GM19372 (cell line): ENCODE results near the gene MACF1.
"Not testable (repeated sequence)": the region's sequence is repeated elsewhere in the genome, so short reads cannot be mapped to it uniquely, and the experiment has no call there.

Source experiments
- ATAC-seq: cut with Tn5 transposase; IDR thresholded peaks from one replicate; pipeline ENCODE4 v1.9.1; 2021; ENCODE audit warnings: mild to moderate bottlenecking, low read depth, moderate library complexity; ENCODE audit not compliant: unreplicated experiment

The MACF1 gene

DNA sequence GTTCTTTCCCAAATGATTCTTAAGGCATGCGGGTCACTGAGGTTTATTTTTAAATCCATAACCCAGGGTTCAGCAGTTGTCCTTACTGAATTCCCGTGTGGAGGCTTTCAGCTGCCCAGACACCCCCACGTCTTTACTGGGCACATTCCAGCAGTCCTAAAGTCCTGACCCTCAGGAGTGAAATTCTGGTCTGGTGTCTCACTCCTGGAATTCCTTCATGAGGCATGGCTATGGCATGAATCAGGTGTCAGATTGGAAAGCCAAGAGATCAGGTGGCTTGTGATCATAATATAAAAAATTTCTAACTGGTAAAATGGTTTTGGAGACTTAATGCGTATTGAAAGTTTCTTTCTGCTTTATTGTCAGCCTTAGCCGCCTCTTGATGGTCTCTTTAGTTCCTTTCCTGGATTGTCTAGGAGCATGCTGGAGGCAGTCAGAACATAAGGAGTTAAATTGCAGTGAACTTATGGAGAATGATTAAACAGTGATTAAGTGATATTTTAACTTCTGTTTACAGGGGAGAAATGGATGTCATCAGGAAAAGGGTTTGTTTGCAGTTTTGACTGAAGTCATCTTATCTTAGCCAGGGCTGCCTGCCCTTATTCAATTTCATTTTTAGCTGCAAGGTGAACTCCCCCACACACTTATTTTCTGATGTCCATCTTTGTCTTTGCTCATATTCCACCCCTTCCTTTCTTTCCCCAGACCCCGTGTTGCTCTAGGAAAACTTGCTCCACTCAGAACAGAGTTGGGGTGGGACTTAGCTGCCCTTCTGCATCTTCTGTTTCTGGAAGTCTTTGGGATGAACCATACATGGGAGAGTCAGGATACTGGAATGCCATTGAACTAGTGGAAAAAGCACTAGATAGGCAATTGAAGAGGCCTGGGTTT, 25.7 kb upstream of the MACF1 start:
- ATAC-seq = no peak

DNA sequence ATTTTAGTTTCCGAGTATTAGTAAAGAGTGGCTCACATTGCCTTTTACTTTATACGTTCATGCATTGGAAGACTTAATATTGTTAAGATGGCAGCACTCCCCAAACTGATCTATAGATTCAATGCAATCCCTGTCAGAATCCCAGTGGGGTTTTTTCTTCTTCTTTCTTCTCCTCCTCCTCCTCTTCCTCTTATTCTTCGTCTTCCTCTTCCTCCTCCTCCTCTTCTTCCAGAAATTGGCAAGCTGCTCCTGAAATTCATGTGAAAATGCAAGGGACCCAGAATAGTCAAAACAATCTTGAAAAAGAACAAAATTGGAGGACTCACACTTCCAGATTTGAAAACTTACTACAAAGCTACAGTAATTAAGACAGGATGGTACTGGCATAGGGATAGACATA, 23.2 kb upstream of the MACF1 start:
- ATAC-seq = no peak

- ATAC-seq = no peak
Measured at GRCh38 chr1:39182804-39183203, 21.7 kb upstream of the MACF1 start.

GRCh38 chr1:39183503-39184353, 20.8 kb upstream of the MACF1 start:
- ATAC-seq = no peak

DNA sequence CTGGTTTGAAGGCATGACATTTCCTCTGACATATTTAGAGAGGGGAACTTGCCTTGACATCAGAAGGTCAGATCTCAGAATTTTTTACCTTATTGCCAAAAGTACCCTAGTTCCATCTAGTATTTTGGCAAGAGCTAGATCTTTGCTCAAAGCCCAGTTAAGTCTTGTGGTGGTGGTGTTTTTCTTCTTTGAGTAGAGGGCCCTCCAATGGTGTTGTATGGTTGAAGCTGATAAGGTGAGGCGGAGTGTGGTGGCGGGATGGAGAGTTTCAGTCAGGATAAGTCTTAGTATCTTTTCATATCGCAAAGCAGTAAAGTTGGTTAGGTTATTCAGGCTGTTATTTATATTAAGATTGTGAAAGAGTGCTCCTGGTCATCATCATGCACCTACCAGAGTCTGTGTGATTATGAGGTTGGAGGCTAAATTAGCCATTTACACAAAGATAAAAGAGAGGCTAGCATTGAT, 20.1 kb upstream of the MACF1 start:
- ATAC-seq = no peak

- no peak for ATAC-seq
Measured at GRCh38 chr1:39187275-39188046, 17.0 kb upstream of the MACF1 start.

- no peak for ATAC-seq
Measured at GRCh38 chr1:39189592-39190041, 14.9 kb upstream of the MACF1 start.

DNA sequence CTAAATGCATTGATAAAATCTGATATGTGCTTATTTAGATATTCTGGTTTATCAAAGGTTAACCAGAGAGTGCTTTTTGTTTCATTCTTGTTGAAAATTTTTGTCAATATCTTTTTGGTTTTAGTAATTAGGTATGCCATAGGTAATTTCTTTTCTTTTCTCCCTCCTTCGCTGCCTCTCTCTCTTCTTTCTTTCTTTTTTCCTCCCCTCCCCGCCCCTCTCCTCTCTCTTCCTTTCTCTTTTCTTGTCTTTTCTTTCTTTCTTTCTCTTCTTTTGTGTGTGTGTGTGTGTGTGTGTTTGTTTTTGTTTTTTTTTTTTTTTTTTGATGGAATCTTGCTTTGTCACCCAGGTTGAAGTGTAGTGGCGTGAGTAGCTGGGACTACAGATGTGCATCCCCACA, 14.4 kb upstream of the MACF1 start:
- no peak for ATAC-seq

GRCh38 chr1:39194398-39195051, 10.0 kb upstream of the MACF1 start:
- ATAC-seq = no peak

DNA sequence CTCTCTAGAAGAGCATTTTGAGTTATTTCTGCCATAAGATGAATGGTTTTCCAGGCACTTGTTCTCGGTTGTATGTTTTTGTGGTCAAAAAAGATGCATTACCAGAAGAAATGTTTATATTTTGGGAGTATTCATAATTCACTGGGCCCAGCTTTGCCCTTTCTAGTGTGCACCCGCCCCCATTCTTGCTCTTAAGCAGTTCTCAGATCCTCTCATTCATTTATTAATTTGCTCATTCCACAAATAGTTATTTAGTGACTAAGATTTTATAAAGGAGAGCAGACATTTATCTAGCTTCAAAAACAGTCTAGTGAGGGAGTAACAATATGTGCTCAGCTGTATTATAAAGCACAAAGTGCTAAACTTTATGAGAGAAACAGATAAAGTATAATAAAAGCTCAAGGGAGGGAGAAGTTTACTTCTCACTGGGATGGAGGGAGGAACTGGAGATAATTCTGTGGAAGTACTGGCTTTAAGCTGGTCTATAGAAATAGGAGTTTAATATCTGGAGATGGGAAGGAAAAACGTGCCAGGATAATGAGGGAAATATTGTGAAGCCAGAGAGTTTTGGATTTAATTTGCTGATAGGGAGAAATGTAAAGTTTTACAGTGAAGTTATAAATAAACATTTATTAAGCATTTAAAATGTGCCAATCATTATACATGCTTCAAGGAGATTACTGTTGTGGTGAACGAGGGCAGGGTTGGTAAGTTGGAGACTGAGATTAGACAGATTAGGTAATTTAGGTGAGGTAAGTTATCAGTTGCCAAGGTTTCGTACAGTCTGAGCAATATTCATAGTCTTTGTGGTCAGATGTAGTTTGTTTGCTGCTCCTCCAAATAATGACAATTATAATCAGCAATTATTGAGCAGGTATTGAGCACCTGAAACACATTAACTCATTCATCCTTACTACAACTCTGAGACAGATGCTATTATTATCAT, 9.1 kb upstream of the MACF1 start:
- ATAC-seq = no peak

- ATAC-seq = no peak
Measured at GRCh38 chr1:39196244-39197215, 8.0 kb upstream of the MACF1 start.

- ATAC-seq = no peak
Measured at GRCh38 chr1:39199593-39199992, 4.9 kb upstream of the MACF1 start.

- no peak for ATAC-seq
Measured at GRCh38 chr1:39205102-39205780, 746 bp downstream of the MACF1 start.

- ATAC-seq = no peak
Measured at GRCh38 chr1:39205781-39206464, 1.4 kb downstream of the MACF1 start.

- ATAC-seq = not testable (repeated sequence)
Measured at GRCh38 chr1:39208360-39208759, 3.9 kb downstream of the MACF1 start.

- ATAC-seq = no peak
Measured at GRCh38 chr1:39210649-39211048, 6.2 kb downstream of the MACF1 start.

GRCh38 chr1:39212499-39212898, 8.0 kb downstream of the MACF1 start:
- no peak for ATAC-seq
